Neural progenitor cell (in vitro differentiated cells): ENCODE data around the gene GNA15.

Experiments used
- EZH2 ChIP-seq: fragments of 200-600 bp; sonication (generic); IDR thresholded peaks from 2 replicates; pipeline ENCODE4 v1.6.1; 2017; ENCODE audit warnings: antibody characterized with exemption, mild to moderate bottlenecking, moderate library complexity
- EZH2phosphoT487 ChIP-seq: fragments of 200-600 bp; sonication (generic); IDR thresholded peaks from 2 replicates; pipeline ENCODE4 v1.6.1; 2017; ENCODE audit warnings: antibody characterized with exemption
- TF ChIP-seq, protein P1 (sequence below): fragments of 200-600 bp; sonication (generic); IDR thresholded peaks from 2 replicates; pipeline ENCODE4 v1.5.1; 2017; ENCODE audit warnings: antibody characterized with exemption, mild to moderate bottlenecking

DNA sequence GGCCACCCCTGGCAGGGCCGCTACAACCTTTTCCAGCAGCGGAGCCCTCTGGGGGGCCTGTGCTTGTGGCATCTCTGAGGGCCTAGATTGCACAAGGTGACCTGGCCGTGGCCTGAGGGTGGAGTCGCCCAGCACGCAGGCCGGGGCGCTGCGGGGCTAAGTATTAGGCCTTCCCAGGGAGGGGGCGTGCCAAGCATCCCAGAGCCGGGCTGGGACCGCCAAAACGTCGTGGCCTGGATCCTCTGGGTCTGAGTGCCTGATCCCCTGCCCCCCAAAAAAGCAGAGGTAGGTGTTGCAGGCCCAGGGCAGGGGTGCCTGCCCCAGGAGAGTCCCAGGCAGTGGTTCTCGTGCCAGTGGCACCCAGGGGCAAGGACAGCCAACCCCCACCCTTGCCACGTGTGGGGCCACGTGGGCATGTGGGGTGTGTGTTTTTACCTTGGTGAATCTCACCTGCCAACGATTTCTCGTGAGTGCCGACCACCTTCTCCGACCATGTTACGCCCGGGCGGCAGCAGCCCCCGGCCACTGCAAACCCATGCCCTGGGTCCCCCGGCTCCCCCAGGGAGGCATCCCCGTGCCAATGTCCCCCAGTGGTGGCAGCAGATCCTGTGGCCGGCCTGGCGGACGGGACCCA is 12.6 kb upstream of the GNA15 start:
- TF ChIP-seq, protein P1, sequence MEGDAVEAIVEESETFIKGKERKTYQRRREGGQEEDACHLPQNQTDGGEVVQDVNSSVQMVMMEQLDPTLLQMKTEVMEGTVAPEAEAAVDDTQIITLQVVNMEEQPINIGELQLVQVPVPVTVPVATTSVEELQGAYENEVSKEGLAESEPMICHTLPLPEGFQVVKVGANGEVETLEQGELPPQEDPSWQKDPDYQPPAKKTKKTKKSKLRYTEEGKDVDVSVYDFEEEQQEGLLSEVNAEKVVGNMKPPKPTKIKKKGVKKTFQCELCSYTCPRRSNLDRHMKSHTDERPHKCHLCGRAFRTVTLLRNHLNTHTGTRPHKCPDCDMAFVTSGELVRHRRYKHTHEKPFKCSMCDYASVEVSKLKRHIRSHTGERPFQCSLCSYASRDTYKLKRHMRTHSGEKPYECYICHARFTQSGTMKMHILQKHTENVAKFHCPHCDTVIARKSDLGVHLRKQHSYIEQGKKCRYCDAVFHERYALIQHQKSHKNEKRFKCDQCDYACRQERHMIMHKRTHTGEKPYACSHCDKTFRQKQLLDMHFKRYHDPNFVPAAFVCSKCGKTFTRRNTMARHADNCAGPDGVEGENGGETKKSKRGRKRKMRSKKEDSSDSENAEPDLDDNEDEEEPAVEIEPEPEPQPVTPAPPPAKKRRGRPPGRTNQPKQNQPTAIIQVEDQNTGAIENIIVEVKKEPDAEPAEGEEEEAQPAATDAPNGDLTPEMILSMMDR = no peak
- no peak for TF ChIP-seq EZH2phosphoT487
- TF ChIP-seq EZH2 = no peak
